HFF-Myc (cell line): ENCODE results near the gene CRADD.

ENCODE experiments used
- DNase-seq: peaks from one replicate; pipeline ENCODE4 v3.0.0-alpha.2; 2011; ENCODE audit warnings: low read depth; ENCODE audit errors: extremely low read depth
- H3K4me3 ChIP-seq: replicated peaks from 2 replicates; pipeline ENCODE4 v1.5.1; 2011; ENCODE audit warnings: low read depth, mild to moderate bottlenecking, control low read depth, low read length
- TF ChIP-seq, protein P1 (sequence below): IDR thresholded peaks from 2 replicates; pipeline ENCODE4 v1.5.1; 2012; ENCODE audit warnings: mild to moderate bottlenecking, low read depth, low read length, control low read depth; ENCODE audit errors: missing control alignments

Gene CRADD

GRCh38 chr12:93889516-93890212 is 212.5 kb downstream of the CRADD start:
- no peak overlapping the region for H3K4me3 ChIP-seq
- DNase-seq, result no peak
- TF ChIP-seq, protein P1, sequence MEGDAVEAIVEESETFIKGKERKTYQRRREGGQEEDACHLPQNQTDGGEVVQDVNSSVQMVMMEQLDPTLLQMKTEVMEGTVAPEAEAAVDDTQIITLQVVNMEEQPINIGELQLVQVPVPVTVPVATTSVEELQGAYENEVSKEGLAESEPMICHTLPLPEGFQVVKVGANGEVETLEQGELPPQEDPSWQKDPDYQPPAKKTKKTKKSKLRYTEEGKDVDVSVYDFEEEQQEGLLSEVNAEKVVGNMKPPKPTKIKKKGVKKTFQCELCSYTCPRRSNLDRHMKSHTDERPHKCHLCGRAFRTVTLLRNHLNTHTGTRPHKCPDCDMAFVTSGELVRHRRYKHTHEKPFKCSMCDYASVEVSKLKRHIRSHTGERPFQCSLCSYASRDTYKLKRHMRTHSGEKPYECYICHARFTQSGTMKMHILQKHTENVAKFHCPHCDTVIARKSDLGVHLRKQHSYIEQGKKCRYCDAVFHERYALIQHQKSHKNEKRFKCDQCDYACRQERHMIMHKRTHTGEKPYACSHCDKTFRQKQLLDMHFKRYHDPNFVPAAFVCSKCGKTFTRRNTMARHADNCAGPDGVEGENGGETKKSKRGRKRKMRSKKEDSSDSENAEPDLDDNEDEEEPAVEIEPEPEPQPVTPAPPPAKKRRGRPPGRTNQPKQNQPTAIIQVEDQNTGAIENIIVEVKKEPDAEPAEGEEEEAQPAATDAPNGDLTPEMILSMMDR, result no peak

DNA sequence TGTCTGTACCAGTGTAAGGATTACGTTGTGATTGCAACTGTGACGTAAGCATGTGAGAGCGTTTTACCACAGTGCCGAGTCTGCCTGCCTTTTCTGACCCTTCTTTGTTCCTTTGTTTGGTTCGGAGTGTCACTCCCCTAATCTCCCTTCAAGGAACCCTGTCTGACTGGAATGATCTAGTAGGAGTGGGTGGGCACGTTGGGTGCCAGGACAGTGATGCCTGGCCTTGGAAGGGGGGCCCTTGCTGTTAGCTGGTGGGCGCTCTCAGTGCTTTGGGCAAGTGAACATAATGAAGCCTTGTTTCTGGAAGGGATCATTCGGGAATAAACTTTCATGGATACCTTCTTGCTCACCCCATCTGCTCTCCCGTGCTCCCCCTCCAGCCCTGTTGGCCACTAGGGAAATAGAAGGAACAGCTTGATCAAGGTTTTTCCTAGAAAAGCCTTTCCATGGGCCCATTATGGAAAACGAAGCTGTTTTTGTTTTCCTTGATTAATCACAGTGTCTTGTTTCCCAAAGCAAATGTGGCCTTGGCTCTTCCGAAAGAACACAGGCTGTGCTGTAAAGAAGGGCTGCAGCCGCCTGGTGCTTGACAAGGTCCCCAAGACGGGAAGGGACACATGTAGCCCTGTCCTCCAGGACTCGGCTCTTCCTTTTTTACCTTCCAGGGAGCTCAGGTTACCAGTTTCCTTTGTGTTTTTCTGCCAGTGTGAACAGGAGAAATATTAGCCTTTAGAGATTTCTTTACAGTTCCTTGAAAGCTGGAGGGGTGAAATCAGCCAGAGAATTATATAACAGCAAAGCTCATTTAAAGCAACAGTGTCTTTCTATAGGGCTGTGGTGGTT is 215.5 kb downstream of the CRADD start:
- TF ChIP-seq, protein P1, result no peak
- no peak overlapping the region for H3K4me3 ChIP-seq
- DNase-seq, result no peak

- no peak for DNase-seq
Observed at GRCh38 chr12:93894391-93895088, 217.4 kb downstream of the CRADD start.

DNA sequence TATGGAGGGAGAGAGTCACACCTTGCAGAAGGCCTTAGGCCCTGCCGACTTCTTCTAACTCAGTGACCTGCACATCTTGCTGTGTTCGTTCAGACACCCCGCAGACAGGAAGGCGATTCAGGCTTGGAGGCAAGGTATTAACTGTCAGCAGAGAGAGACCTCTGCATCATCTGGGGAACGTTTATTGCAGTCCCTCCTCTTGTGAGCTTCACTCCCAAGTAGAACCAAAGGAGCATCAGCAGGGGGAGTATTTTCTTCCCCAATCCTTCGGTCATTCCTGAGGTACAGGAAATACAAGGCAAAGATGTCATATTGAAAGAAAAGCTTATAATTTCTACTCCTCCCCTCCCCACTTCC is 217.9 kb downstream of the CRADD start:
- TF ChIP-seq, protein P1, result no peak
- H3K4me3 ChIP-seq, result no peak overlapping the region
- no peak for DNase-seq

More at GRCh38 chr12:93894391-93895088, 217.4 kb downstream of the CRADD start:
- TF ChIP-seq, protein P1, result no peak
- no peak overlapping the region for H3K4me3 ChIP-seq

- TF ChIP-seq, protein P1, result no peak
- no peak overlapping the region for H3K4me3 ChIP-seq
- no peak for DNase-seq
Observed at GRCh38 chr12:93896427-93896826, 219.3 kb downstream of the CRADD start.

GRCh38 chr12:93896952-93897351 is 219.8 kb downstream of the CRADD start:
- TF ChIP-seq, protein P1, result no peak
- DNase-seq, result no peak
- no peak overlapping the region for H3K4me3 ChIP-seq
